Fibroblast of peridontal ligament (primary cell): Measurements from ENCODE around the gene SEMA4F.
A peak's percentile ranks its signal among the peaks of the same experiment; 100 is the strongest.

ENCODE experiments used
- DNase-seq: peaks from one replicate; pipeline ENCODE4 v3.0.0-alpha.2; 2010; ENCODE audit errors: extremely low read depth

The SEMA4F gene

DNA sequence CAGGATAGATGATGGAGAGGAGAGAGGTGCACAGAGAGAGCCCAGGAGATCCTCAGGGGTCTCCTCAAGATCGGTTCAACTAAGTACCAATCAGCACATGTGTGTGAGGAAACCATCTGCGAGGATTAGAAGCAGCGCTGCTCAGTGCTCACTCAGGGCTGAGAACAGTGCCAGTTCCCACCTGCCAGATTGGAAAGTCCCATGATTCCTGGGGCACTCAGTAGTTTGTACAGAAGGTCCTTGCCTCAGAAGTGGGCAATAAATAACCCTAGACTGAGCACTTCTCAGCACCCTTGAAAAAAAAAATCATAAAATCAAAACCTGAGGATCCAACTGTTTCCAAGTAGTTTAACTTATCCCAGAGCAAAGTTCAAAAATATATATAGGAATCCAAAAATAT lies 53.8 kb downstream of the SEMA4F start:
- DNase-seq: no peak

DNA sequence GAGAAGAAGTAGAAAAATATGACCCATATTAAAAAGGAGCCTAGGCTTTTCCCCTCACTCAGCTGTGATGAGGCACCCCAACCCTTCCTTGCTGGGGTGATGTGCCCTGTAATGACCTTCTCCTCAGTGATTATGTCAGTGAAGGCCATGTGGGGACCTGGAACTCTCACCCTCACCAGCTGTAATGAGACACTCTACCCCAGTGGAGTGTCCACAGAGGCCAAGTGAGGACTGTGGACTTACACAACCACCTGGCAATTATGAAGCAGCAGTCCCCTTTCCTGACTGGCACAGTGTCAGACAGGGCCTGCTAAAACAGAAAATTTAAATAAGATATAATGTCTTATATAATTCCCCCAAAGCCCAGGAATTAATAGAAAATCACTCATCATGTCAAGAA lies 54.2 kb downstream of the SEMA4F start:
- DNase-seq: no peak

DNA sequence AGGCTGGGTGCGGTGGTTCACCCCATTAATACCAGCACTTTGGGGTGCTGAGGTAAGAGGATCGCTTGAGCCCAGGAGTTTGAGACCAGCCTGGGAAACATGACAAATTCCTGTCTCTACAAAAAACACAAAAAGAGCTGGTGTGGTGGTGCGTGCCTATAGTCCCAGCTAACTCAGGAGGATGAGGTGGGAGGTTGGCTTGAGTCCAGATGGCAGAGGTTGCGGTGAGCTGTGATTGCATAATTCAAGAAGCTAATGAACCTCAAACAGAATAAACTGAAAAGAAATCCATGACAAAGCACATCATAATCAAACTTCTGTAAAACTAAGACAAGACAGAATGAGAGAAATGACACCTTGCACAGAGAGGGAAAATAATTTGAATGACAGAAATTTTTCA lies 54.8 kb downstream of the SEMA4F start:
- DNase-seq: peak; percentile 13

DNA sequence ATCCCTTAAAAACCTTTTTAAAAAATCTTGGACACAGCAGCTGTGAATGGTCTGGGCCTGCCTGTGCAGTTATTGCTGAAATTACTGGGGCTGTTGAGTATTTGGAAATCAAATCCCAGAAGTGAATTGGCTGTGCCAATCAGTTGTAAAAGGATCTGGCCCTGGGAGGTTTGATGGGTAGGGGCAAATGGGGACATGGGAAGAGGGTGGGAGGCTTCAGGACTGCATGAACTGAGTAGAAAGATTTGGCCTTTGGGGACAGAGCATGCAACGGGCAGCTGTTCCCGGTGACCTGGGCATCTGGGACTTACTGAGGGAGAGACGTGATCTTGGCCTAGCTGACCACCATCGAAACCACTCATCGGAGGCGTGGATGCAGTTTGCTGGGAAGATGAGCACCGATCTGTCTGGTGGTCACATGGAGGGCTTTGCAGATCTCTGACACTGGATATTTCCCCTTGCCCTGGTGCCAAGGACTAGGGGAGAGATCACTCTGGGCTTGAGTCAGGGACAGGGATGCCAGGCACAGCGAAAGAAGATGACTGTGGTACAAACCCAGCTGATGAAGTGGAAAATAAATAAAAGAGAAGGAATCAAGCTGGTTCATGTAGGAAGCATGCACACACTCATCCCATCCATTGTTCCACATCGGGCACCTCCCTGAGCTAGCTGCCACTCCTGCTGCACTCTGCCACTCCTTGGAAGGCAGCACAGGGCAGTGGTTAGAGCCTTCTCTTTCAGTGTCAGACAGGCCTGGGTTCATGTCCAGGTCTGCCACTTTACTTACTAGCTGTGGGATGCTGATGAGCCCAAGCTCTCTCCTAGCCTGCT lies 58.4 kb downstream of the SEMA4F start:
- DNase-seq: peak; percentile 27

DNA sequence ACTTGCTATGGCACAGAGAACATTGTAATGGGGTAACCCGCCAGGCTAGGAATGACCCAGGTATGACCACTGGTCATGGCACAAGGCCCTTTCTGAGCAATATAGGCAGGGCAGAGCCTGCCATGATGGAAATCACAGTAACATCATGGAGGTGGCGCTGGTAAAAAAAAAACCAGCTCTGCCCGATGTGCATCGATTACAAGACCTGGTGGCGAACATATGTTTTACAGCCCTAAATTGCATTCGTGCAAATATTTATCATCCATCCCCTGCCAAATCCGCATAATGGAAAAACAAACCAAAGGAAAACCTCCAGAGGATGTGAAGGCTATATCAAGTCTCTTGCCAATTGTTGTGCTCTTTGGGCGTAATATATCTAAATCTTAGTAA lies 60.6 kb downstream of the SEMA4F start:
- no peak for DNase-seq

DNA sequence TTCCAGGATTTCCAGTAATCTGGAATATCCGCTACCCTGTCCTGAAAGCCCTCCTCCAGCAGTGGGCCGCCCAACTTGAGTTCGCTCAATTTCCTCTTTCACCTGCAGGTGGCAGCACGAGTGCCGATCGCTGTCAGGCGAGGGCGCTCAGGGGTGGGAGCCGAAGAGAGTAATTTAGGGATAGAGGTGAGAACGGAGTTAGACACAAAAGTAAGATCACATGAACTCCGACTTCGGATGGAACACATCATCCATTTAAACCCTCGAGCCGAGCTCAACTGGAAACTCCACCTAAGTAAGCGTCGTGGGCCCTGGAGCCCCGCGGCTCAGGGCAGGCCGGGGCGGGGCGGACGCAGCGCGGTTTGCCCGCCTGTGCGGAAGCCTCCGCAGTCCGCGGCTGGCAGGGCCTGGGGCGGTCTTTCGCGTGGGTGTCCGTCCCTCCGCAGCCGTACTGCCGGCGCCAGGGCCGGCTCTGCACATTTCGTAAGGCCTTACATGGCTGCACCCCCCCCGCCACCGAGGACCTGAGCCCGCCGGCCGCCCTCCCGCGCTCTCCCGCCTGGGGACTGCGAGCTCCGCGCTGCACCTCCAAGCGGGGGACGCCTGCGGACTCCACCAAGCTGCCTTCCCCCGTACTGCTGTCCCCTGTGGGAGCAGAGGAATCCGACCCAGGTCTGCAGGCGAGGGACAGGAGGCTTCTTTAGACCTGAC lies 61.2 kb downstream of the SEMA4F start:
- DNase-seq: peak; percentile 82

DNA sequence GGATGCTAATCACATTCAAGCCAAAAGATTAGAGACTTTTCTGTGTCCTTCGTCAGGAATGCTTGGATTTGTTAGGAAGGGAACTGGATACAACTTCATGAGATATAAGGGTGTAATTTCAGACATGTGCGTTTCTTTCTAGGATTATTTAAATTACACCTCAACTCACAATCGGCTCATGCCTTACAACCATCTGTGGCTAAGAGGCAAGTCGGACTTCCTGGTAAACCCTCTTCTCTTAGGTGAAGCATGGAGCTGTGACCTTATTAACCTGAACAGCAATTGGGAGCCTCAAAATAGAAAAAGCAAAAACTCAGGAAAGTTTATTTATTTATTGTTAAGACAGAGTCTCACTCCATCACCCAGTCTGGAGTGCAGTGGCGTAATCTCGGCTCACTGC lies 61.8 kb downstream of the SEMA4F start:
- DNase-seq: peak; percentile 15

DNA sequence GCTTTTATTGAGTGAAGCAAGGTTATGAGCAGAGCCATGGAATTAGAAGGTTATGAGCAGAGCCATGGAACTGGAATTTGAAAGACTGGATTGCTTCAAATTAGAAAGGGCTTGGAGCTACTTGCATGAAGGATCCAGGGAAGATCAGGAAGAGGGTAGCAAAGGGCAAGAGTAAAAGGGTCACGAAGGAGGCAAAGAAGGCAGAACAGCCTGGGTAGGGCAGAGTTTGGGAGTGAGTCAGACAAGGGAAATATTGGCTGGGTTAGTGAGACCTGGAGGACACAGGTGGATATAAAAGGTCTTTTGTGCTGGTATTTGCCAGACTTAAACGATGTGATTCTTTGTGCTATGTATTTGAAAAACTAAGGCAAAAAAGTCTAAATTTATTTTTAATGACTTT lies 65.0 kb downstream of the SEMA4F start:
- no peak for DNase-seq

DNA sequence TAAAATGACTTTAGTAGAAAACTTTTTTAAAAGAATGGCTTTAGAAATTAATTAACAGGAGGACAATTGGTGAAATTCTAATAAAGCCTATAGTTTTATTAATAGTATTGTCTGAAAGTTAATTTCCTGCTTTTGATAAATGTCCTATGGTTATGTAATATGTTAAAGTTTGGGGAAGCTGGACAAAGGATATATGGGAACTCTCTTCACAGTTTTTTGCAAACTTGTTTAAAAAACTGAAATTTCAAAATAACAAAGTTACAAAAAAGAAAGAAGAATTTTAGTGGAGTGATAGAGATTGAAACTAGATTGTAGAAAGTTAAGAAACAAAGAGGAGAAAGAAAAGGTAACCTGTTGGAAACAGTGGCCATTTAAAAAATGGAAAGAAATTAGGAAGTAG lies 67.3 kb downstream of the SEMA4F start:
- no peak for DNase-seq

DNA sequence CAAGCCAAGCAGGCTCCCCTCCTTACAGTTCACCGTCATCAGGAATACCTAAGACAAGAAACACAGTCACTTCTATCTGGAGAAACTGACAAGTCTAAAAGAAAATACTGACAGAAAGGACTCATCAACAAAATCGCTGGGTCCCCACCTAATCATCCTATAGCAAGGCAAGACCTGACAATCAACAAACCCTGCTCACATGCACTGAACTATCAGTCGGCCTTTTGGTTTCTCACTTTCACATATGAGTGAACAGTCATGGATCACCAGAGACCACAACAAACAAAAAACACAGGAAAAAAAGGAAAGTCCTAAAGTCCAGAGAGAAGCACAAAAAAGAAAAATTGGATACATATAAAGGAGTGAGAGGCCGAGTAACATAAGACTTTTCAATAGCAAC lies 70.4 kb downstream of the SEMA4F start:
- DNase-seq: no peak

DNA sequence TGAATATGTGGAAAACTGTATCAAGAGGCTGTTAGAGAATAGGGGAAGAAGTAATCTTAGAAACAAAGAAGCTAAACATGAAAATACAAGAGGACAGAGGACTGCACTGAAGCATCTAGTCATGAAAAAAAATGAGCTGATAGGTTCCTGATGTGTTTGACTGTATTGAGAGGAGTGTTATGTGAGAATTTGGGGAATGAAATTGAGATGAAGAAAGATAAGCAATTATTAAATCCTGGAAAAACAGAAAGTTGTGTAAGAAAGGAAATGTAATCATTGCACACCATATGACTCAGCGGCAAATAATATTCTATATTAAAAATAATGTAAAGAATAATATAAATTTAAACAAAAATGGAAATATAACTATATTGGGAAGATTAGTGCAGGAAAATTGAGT lies 71.2 kb downstream of the SEMA4F start:
- DNase-seq: no peak

DNA sequence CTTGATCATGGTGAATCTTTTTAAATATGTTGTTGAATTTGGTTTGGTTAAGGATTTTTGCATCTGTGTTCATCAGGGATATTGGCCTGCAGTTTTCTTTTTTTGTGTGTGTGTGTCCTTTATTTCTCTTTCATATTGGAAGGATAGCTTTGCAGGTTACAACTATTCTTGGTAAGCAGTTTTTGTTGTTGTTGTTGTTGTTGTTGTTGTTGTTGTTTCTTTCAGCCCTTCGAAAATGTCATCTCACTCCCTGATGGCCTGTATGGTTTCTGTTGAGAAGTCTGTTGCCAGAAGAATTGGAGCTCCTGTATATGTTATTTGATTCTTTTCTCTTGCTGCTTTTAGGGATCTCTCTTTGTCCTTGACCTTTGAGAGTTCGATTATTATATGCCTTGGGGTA lies 74.8 kb downstream of the SEMA4F start:
- no peak for DNase-seq

DNA sequence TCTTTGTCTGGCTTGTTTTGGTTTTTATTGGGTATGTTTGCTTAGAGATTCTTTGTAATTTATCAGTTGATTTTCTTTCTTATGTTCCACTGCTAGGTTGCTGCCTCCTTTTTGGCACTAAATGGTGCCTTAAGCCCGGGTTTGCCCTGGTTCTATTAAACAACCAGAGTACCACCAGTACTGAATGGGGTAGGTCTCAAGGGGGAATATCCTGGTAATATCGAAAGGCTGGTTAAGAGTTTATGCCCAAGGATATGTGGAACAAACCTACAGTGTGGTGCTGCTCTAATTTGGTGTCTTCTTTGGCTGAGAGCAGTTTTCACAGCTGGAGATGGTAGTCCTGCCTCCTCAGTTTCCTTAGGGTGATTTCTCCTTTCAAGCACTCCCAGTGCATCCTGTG lies 76.5 kb downstream of the SEMA4F start:
- no peak for DNase-seq
